SK-N-MC (cell line): ENCODE measurements around the gene CDC14A.
"Not testable (repeated sequence)": the region's sequence is repeated elsewhere in the genome, so short reads cannot be mapped to it uniquely, and the experiment has no call there.

Experiments
- DNase-seq: peaks from one replicate; pipeline ENCODE4 v3.0.0-alpha.2; 2011; ENCODE audit warnings: low read depth, low spot score
- H3K27ac ChIP-seq: fragments of 200-600 bp; sonication (generic); 2 replicates; pipeline ENCODE4 v1.5.1; 2016; ENCODE audit warnings: mixed run types
- H3K36me3 ChIP-seq: fragments of 200-600 bp; sonication (generic); 2 replicates; pipeline ENCODE4 v1.6.1; 2017; ENCODE audit warnings: antibody characterized with exemption, low read length, mixed read lengths; ENCODE audit not compliant: insufficient read depth
- H3K4me3 ChIP-seq: fragments of 200-600 bp; sonication (generic); 2 replicates; pipeline ENCODE4 v1.5.1; 2016
- H3K9ac ChIP-seq: fragments of 200-600 bp; sonication (generic); 2 replicates; pipeline ENCODE4 v1.8.0; 2017; ENCODE audit warnings: mixed run types, mixed read lengths; ENCODE audit not compliant: insufficient read length
- H3K9me3 ChIP-seq: fragments of 200-600 bp; sonication (generic); 2 replicates; pipeline ENCODE4 v1.6.1; 2017; ENCODE audit warnings: low read depth, mild to moderate bottlenecking, antibody characterized with exemption, low read length, moderate library complexity, mixed read lengths
- EZH2 ChIP-seq: fragments of 200-600 bp; sonication (generic); IDR thresholded peaks from one replicate; pipeline ENCODE4 v1.6.1; 2017; ENCODE audit warnings: antibody characterized with exemption
- FOXP2 ChIP-seq: optimal IDR thresholded peaks from 2 replicates; pipeline ENCODE3; 2011; ENCODE audit warnings: mild to moderate bottlenecking, moderate library complexity; ENCODE audit not compliant: insufficient read depth; ENCODE audit errors: extremely low read length, control extremely low read depth
- POLR2AphosphoS5 ChIP-seq: IDR thresholded peaks from 2 replicates; pipeline ENCODE4 v1.6.1; 2012; ENCODE audit warnings: mild to moderate bottlenecking, low read depth, low read length, borderline replicate concordance

CDC14A gene

GRCh38 chr1:100313382-100313781 lies 38.9 kb upstream of the CDC14A start:
- no peaks in the 10 kb centered on the region for H3K9me3 ChIP-seq
- H3K27ac ChIP-seq = no peak overlapping the region
- no peaks in the 10 kb centered on the region for H3K36me3 ChIP-seq
- no peak for TF ChIP-seq POLR2AphosphoS5
- TF ChIP-seq EZH2 = no peak
- no peak for TF ChIP-seq FOXP2
- no peak for DNase-seq
- H3K9ac ChIP-seq = no peak overlapping the region
- H3K4me3 ChIP-seq = no peak overlapping the region

GRCh38 chr1:100316622-100317021 lies 35.7 kb upstream of the CDC14A start:
- no peak overlapping the region for H3K9ac ChIP-seq
- TF ChIP-seq EZH2 (no peak), POLR2AphosphoS5 (no peak), FOXP2 (no peak)
- no peaks in the 10 kb centered on the region; the same call in 1 of the 2 replicates for H3K9me3 ChIP-seq
- no peak overlapping the region for H3K27ac ChIP-seq
- H3K4me3 ChIP-seq = no peak overlapping the region
- DNase-seq = no peak
- H3K36me3 ChIP-seq = no peaks in the 10 kb centered on the region

DNA sequence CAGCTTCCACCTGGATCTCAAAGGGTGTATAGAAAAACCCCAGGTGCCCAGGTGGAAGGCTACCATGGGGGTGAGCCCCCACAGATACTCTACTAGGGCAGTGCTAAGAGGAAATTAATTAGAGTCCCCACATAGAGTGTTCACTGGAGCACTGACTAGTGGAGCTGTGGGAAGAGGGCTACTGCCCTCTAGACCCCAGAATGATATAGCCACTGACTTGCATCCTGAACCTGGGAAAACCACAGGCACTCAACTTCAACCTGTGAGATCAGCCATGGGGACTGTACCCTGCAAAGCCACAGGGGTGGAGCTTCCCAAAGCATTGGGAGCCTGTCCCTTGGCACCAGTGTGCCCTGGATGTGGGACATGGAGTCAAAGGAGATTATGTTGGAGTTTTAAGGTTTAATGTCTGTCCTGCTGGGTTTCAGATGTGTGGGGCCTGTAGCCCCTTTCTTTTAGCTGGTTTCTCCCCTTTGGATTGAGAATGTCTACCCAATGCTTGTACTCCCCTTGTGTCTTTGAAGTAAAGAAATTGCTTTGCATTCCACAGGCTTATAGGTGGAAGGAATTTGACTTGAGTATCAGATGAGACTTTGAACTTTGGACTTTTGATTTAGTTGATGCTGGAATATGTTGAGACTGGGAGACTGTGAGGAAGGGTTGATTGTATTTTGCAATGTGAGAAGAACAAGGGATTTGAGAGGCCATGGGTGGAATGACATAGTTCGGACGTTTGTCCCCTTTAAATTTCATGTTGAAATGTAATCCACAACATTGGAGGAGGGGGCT lies 31.8 kb upstream of the CDC14A start:
- no peak for DNase-seq
- H3K36me3 ChIP-seq = no peaks in the 10 kb centered on the region
- no peak for TF ChIP-seq POLR2AphosphoS5
- no peak for TF ChIP-seq FOXP2
- H3K27ac ChIP-seq = no peak overlapping the region
- H3K9me3 ChIP-seq = no peaks in the 10 kb centered on the region; the same call in 1 of the 2 replicates
- H3K4me3 ChIP-seq = no peak overlapping the region
- H3K9ac ChIP-seq = no peak overlapping the region

DNA sequence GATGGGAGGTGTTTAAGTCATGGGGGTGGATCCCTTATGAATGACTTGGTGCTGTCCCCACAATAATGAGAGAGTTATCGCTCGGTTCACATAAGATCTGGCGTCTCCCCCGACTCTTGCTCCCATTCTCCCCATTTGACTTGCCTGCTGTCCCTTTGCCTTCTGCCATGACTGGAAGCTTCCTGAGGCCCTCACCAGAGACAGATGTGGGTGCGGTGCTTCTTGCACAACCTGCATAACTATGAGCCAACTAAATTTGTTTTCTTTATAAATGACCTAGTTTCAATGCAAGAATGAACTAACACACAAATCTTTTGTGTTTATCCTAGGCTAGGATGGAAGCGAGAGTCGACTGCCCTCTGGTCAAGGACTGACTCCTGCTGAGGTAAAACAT lies 31.2 kb upstream of the CDC14A start:
- TF ChIP-seq FOXP2 = no peak
- no peak for TF ChIP-seq POLR2AphosphoS5
- no peak for TF ChIP-seq EZH2
- no peak overlapping the region for H3K9ac ChIP-seq
- H3K4me3 ChIP-seq = no peak overlapping the region
- no peaks in the 10 kb centered on the region for H3K36me3 ChIP-seq
- H3K9me3 ChIP-seq = no peaks in the 10 kb centered on the region; the same call in 1 of the 2 replicates
- H3K27ac ChIP-seq = no peak overlapping the region
- DNase-seq = no peak

- Histone ChIP-seq H3K4me3 (no peak overlapping the region), H3K36me3 (no peaks in the 10 kb centered on the region), H3K9me3 (no peaks in the 10 kb centered on the region; the same call in 1 of the 2 replicates), H3K27ac (no peak overlapping the region), H3K9ac (no peak overlapping the region)
- DNase-seq = no peak
- TF ChIP-seq POLR2AphosphoS5 (no peak), EZH2 (no peak), FOXP2 (no peak)
These were observed 30.8 kb upstream of the CDC14A start for GRCh38 chr1:100321506-100321905.

DNA sequence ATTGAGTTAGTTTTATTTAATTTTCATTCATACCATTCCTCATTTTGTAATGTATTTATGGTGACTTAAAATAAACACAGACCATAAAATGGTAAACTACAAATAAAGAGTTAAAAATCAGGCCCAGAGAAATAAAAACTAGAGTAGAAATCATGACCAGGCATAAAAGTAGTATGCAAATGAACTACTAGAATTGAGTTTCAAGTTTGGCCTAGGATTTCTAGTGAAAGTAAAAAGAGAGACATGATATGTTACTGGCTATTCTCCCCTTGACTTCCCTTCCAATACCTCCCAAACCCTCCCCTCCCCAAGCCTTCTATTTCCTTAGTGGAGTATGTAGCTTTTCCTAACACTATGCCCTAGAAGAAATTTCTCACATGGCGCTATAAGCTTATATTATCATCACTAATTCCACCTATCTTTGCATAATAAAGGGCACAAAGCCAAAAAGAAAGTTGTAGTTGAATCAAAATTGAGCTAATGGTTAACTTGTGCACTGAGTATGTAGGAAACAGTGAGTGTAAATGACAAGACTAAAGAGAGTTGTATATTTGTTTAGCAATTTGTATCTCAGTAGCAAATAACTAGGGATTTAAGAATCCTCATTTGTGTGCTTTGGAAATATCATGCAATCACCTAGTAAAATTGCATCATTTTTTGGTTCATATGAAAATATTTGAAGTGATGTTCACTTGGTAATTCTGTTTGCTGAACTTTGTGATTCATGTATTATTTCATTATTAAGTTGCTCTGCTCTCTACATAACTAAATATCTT lies 29.7 kb upstream of the CDC14A start:
- H3K27ac ChIP-seq = peak overlapping the region; percentile 98
- DNase-seq = peak; percentile 72
- H3K4me3 ChIP-seq = peak overlapping the region; percentile 21
- TF ChIP-seq POLR2AphosphoS5 (no peak), FOXP2 (no peak), EZH2 (no peak)
- no peaks in the 10 kb centered on the region for H3K36me3 ChIP-seq
- H3K9me3 ChIP-seq = no peaks in the 10 kb centered on the region; the same call in 1 of the 2 replicates
- peak overlapping the region; percentile 77 for H3K9ac ChIP-seq

GRCh38 chr1:100323419-100324106 lies 28.7 kb upstream of the CDC14A start:
- no peaks in the 10 kb centered on the region for H3K36me3 ChIP-seq
- TF ChIP-seq POLR2AphosphoS5 (no peak), FOXP2 (no peak), EZH2 (no peak)
- no peaks in the 10 kb centered on the region; the same call in 1 of the 2 replicates for H3K9me3 ChIP-seq
- H3K9ac ChIP-seq = peak overlapping the region; percentile 77
- no peak overlapping the region for H3K4me3 ChIP-seq
- H3K27ac ChIP-seq = peak overlapping the region; percentile 98
- DNase-seq = no peak

DNA sequence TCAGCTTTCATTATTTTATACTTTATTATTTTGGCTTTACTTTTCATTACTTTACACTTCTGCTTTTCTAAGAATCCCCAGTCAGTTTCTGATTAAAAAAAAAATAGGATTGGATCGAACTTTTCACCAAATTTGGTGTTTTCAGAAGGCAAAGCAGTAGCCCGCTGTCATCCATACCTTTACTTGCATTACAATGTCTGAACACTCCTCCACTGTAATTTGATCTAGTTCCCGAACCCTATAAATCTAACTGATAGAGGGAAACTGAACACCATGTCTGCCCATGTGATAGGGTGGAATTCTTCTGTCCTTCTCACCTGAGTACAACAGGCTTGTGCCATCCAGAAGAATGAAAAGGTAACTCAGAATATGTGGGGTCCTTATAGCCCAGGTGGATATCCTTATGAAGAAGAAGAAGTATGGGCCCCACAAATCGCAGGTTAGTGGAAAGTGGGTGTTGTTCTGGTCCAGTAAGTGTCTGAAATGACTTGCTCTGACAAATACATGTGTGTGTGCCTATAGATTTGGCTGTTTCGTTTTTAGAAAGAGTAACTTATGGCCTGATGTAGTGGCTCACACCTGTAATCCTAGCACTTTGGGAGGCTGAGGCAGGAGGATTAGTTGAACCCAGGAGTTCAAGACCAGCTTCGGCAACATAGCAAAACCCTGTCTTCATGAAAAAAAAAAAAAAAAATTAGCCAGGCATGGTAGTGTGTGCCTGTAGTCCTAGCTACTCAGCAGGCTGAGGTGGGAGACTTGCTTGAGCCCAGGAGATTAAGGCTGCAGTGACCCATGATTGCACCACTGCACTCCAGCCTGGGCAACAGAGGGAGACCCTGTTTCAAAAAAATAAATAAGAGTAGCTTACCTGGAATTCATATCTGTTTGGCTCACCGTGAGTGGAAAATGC lies 26.6 kb upstream of the CDC14A start:
- Histone ChIP-seq H3K36me3 (no peaks in the 10 kb centered on the region), H3K9ac (no peak overlapping the region), H3K27ac (no peak overlapping the region), H3K9me3 (no peaks in the 10 kb centered on the region), H3K4me3 (no peak overlapping the region)
- no peak for TF ChIP-seq POLR2AphosphoS5
- no peak for TF ChIP-seq FOXP2
- TF ChIP-seq EZH2 = no peak
- no peak for DNase-seq

DNA sequence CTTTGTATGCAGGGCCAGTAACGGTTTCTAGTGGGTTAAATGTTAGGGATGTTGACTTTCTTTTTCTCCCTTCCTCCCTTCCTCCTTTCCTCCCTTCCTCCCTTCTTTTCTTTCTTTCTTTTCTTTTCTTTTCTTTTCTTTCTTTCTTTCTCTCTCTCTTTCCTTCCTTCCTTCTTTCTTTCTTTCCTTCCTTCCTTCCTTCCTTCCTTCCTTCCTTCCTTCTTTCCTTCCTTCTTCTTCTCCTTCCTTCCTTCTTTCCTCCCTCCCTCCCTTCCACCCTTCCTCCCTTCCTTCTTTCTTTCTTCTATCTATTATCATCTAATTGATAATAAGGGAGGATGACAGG lies 26.0 kb upstream of the CDC14A start:
- not testable (repeated sequence) for H3K9ac ChIP-seq, H3K9me3 ChIP-seq, H3K27ac ChIP-seq, H3K36me3 ChIP-seq, H3K4me3 ChIP-seq, DNase-seq
